Loucy (cell line): ENCODE measurements around the gene PLSCR4.

Experiments used
- CTCF ChIP-seq: fragments of 200-600 bp; sonication (generic); conservative IDR thresholded peaks from 2 replicates; pipeline ENCODE4 v1.5.1; 2014; ENCODE audit warnings: mild to moderate bottlenecking, antibody characterized with exemption, low read length
- EZH2phosphoT487 ChIP-seq: fragments of 200-600 bp; IDR thresholded peaks from 2 replicates; pipeline ENCODE4 v1.6.1; 2018; ENCODE audit warnings: antibody characterized with exemption, mild to moderate bottlenecking, moderate library complexity, borderline replicate concordance

- TF ChIP-seq CTCF (peak; percentile 80), EZH2phosphoT487 (no peak)
These were observed 31.7 kb downstream of the PLSCR4 start for GRCh38 chr3:146218880-146219866.
